Measurements from ENCODE around the gene CARD11.

CARD11 gene

GRCh38 chr7:2911466-2911865, 132.2 kb downstream of the CARD11 start:
- no peaks in the 10 kb centered on the region for H3K4me1 ChIP-seq
- intact Hi-C loops (cut with DNase I; ENCODE audit: low total_unique reads) = no loop called here
- TF ChIP-seq CTCF (IDR thresholded peaks at IDR 0.05) = no peak
- peaks cover 0 to 28% of the 10 kb centered on the region in 2 donors for H3K27me3 ChIP-seq
- H3K36me3 ChIP-seq = no peaks in the 10 kb centered on the region
- H3K27ac ChIP-seq = no peak overlapping the region
- DNase-seq = no peak
- no peak overlapping the region for H3K4me3 ChIP-seq
- no peaks in the 10 kb centered on the region for H3K9me3 ChIP-seq

- Histone ChIP-seq H3K36me3 (no peaks in the 10 kb centered on the region), H3K27me3 (peaks cover 0 to 18% of the 10 kb centered on the region in 2 donors), H3K9me3 (no peaks in the 10 kb centered on the region), H3K4me3 (no peak overlapping the region), H3K27ac (no peak overlapping the region), H3K4me1 (no peaks in the 10 kb centered on the region)
- TF ChIP-seq CTCF (IDR thresholded peaks at IDR 0.05) = no peak
- DNase-seq = no peak
- intact Hi-C loops (cut with DNase I; ENCODE audit: low total_unique reads) = no loop called here
Measured at GRCh38 chr7:2909471-2910039, 134.1 kb downstream of the CARD11 start.

- H3K27me3 ChIP-seq = peaks cover 0 to 16% of the 10 kb centered on the region in 2 donors
- H3K9me3 ChIP-seq = no peaks in the 10 kb centered on the region
- H3K36me3 ChIP-seq = no peaks in the 10 kb centered on the region
- H3K4me1 ChIP-seq = no peaks in the 10 kb centered on the region
- no peak overlapping the region for H3K4me3 ChIP-seq
- TF ChIP-seq CTCF (IDR thresholded peaks at IDR 0.05) = no peak
- DNase-seq = no peak
- intact Hi-C loops (cut with DNase I; ENCODE audit: low total_unique reads) = no loop called here
- no peak overlapping the region for H3K27ac ChIP-seq
Measured at GRCh38 chr7:2909043-2909442, 134.6 kb downstream of the CARD11 start.

GRCh38 chr7:2908103-2908683, 135.5 kb downstream of the CARD11 start:
- intact Hi-C loops (cut with DNase I; ENCODE audit: low total_unique reads) = no loop called here
- peaks cover 0 to 13% of the 10 kb centered on the region in 2 donors for H3K27me3 ChIP-seq
- H3K36me3 ChIP-seq = no peaks in the 10 kb centered on the region
- H3K4me1 ChIP-seq = no peaks in the 10 kb centered on the region
- TF ChIP-seq CTCF (IDR thresholded peaks at IDR 0.05) = no peak
- no peak overlapping the region for H3K4me3 ChIP-seq
- H3K27ac ChIP-seq = no peak overlapping the region
- no peak for DNase-seq
- no peaks in the 10 kb centered on the region for H3K9me3 ChIP-seq

- Histone ChIP-seq H3K4me3 (no peak overlapping the region), H3K4me1 (no peaks in the 10 kb centered on the region), H3K27me3 (peaks cover 0 to 12% of the 10 kb centered on the region in 2 donors), H3K27ac (no peak overlapping the region), H3K36me3 (no peaks in the 10 kb centered on the region), H3K9me3 (no peaks in the 10 kb centered on the region)
- no peak for DNase-seq
- no peak for TF ChIP-seq CTCF (IDR thresholded peaks at IDR 0.05)
- intact Hi-C loops (cut with DNase I; ENCODE audit: low total_unique reads) = no loop called here
Measured at GRCh38 chr7:2906197-2906931, 137.3 kb downstream of the CARD11 start.
